Measurements from ENCODE around the gene PACSIN3. TPM values are rescaled to one million over a fixed set of nuclear protein-coding genes. Genes with fewer than 3 reads are reported as not detected.
A peak's percentile ranks its signal among the peaks of the same experiment; 100 is the strongest.

The PACSIN3 gene
- total RNA-seq: 100 to 1,000 TPM; 129 to 369 (median 205) TPM

DNA sequence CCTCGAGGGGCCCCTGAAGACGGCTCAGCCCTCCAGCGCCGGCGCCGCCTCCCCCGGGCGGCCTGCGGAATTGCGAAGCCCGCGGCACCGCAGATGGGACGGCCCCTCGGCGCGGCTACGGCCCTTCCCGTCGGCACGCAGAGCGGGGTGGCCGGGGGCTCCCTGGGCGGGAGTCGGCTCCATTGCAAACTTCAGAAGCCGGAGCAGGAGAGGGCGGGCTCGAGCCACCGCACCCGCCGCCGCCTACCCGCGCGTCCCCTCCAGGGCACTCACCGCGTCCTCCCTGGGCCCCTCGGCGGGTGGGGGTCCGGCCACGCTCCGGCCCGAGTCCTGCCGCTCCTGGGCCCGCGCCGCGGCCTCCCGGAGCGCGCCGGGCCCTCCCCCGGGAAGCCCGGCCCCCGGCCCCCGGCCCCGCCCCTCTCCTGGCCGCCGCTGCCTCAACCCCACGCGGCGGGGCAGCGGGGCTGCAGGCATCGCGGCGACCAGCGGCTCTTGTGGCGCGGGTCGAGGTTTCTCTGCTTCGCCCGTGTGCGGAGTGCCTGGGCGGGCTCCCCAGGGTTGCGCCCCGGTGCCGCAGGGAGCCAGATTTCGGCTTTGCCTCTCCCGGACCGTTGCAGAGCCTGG is at the start of gene PACSIN3:
Gene PACSIN3, minus strand, starts transcription at position 359 of the 624 bp plus-strand sequence. CDS start 3,707 bp downstream, outside the sequence.
- Histone ChIP-seq H3K4me3 (peak within 1 kb of the TSS; percentile 68 to 91 (median 84)), H3K4me1 (peaks cover 46 to 64% of the 10 kb centered on the region in 2 donors), H3K27ac (peak within 1 kb of the TSS; percentile 97 to 99 (median 98)), H3K36me3 (no peaks in the 10 kb centered on the region), H3K27me3 (no peaks in the 10 kb centered on the region), H3K9me3 (no peaks in the 10 kb centered on the region)
- intact Hi-C loops (cut with DNase I; ENCODE audit: low total_unique reads): loop anchor here (2.0 to 10.0 kb wide), 5 partner anchors 63 to 821 kb away; partner anchors contain the start of genes ACP2, CELF1, FNBP4 and RAPSN
- peak; percentile 28 to 43 for ATAC-seq
- peak in 1 of 2 donors; percentile 65 for DNase-seq
- in situ Hi-C loops (cut with MboI; ENCODE audit: low sequenced_read_pairs in 4 of 4): loop anchor here in 1 of 4 donors (10.0 kb wide), 1 partner anchor 169 kb away; the partner anchor contains the start of gene MYBPC3
- TF ChIP-seq POLR2A (IDR thresholded peaks at IDR 0.05): peak in 1 of 2 donors; percentile 59
- TF ChIP-seq, protein P1, sequence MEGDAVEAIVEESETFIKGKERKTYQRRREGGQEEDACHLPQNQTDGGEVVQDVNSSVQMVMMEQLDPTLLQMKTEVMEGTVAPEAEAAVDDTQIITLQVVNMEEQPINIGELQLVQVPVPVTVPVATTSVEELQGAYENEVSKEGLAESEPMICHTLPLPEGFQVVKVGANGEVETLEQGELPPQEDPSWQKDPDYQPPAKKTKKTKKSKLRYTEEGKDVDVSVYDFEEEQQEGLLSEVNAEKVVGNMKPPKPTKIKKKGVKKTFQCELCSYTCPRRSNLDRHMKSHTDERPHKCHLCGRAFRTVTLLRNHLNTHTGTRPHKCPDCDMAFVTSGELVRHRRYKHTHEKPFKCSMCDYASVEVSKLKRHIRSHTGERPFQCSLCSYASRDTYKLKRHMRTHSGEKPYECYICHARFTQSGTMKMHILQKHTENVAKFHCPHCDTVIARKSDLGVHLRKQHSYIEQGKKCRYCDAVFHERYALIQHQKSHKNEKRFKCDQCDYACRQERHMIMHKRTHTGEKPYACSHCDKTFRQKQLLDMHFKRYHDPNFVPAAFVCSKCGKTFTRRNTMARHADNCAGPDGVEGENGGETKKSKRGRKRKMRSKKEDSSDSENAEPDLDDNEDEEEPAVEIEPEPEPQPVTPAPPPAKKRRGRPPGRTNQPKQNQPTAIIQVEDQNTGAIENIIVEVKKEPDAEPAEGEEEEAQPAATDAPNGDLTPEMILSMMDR (IDR thresholded peaks at IDR 0.05 in 4 of 5, conservative IDR thresholded peaks at IDR 0.05 in 1 of 5): peak in 3 of 5 experiments; percentile 13 to 34 (median 28)

DNA sequence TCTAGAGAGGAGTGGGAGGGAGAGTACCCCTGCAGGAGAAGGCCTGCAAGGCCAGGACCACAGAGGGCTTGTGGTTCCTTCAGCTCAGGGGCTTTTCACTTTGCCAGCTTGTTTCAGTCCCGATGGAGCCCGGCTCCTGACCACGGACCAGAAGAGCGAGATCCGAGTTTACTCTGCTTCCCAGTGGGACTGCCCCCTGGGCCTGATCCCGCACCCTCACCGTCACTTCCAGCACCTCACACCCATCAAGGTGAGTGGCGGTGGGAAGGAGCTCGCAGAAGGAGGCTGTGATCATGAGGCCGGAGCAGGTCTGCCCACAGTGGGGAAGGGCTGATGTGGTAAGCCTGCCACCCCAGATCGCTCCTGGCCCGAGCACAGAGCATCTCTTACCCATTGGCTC is 48.9 kb upstream of the PACSIN3 start:
- Histone ChIP-seq H3K4me3 (no peak overlapping the region), H3K36me3 (peaks cover 0 to 23% of the 10 kb centered on the region in 2 donors), H3K4me1 (peaks cover 0 to 4% of the 10 kb centered on the region in 2 donors), H3K27ac (peak overlapping the region in 1 of 4 donors; percentile 48), H3K27me3 (no peaks in the 10 kb centered on the region), H3K9me3 (no peaks in the 10 kb centered on the region)
- in situ Hi-C loops (cut with MboI; ENCODE audit: low sequenced_read_pairs in 4 of 4): loop anchor here in 2 of 4 donors (25.0 kb wide), 1 partner anchor 127 kb away; the partner anchor contains the start of gene MYBPC3 (in 2 of the 2)
- ATAC-seq: no peak
- no peak for DNase-seq
- intact Hi-C loops (cut with DNase I; ENCODE audit: low total_unique reads): no loop called here
- no peak for TF ChIP-seq POLR2A (IDR thresholded peaks at IDR 0.05)

DNA sequence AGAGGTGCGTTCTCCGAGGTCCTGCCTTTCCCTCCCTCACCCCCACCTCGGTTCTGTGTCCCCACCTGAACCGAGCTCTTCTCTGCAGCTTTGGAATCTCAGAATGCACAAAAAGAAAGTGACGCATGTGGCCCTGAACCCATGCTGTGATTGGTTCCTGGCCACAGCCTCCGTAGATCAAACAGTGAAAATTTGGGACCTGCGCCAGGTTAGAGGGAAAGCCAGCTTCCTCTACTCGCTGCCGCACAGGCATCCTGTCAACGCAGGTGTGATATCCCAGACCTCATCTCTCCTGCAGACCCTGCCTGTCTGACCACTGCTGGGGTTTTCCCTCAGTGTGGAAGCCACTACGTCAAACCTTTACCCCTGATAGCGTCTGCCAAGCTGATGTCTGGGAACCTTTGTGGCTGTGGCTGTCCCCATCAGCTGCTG is 48.5 kb upstream of the PACSIN3 start:
- H3K4me1 ChIP-seq: peaks cover 0 to 4% of the 10 kb centered on the region in 2 donors
- DNase-seq: no peak
- no peaks in the 10 kb centered on the region for H3K27me3 ChIP-seq
- peaks cover 0 to 18% of the 10 kb centered on the region in 2 donors for H3K36me3 ChIP-seq
- no peak for ATAC-seq
- no peak for TF ChIP-seq POLR2A (IDR thresholded peaks at IDR 0.05)
- TF ChIP-seq, protein P1 (IDR thresholded peaks at IDR 0.05 in 4 of 5, conservative IDR thresholded peaks at IDR 0.05 in 1 of 5): no peak
- no peaks in the 10 kb centered on the region for H3K9me3 ChIP-seq
- in situ Hi-C loops (cut with MboI; ENCODE audit: low sequenced_read_pairs in 4 of 4) (loop anchor here in 2 of 4 donors (25.0 kb wide), 1 partner anchor 128 kb away; the partner anchor contains the start of gene MYBPC3 (in 2 of the 2)), intact Hi-C loops (cut with DNase I; ENCODE audit: low total_unique reads) (no loop called here)
- no peak overlapping the region for H3K4me3 ChIP-seq
- peak overlapping the region in 1 of 4 donors; percentile 48 for H3K27ac ChIP-seq

DNA sequence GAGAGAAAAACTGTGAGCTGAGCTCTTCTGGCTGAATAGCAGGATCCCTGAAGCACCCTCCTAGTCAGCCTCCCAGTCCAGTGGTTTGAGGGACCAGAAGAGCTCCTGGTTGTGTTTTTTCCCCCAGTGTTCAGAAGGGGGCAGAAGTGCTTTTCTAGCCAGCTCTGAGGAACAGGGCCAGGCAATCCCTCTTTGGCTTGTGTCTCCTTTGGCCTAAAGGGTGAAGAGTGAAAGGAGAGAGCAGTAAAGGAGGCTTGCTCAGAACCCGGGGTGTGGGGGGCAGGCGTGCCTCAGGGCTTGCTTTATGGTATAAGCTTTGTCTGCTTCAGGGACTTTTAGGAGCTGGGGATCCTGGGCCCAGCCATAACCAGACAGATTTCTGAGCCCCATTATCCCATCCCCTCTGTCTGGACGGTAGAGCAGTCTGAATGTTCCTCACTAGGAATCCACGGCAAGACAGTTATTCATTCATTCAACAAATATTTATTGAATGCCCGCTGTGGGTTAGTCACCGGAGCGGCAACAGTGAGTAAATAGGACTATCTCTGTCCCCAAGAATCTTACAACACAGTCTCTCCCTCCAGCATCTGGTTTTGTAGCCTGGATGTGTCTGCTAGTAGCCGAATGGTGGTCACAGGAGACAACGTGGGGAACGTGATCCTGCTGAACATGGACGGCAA is 47.9 kb upstream of the PACSIN3 start:
- no peak overlapping the region for H3K4me3 ChIP-seq
- intact Hi-C loops (cut with DNase I; ENCODE audit: low total_unique reads): no loop called here

More for the DNA sequence above, 47.9 kb upstream of the PACSIN3 start:
- Histone ChIP-seq H3K9me3 (no peaks in the 10 kb centered on the region), H3K27me3 (no peaks in the 10 kb centered on the region), H3K27ac (peak overlapping the region in 2 of 4 donors; percentile 23 to 48), H3K4me1 (peaks cover 0 to 4% of the 10 kb centered on the region in 2 donors), H3K36me3 (peaks cover 0 to 13% of the 10 kb centered on the region in 2 donors)
- no peak for TF ChIP-seq POLR2A (IDR thresholded peaks at IDR 0.05)
- TF ChIP-seq, protein P1 (IDR thresholded peaks at IDR 0.05 in 4 of 5, conservative IDR thresholded peaks at IDR 0.05 in 1 of 5): peak in 3 of 5 experiments; percentile 14 to 28 (median 19)
- peak in 1 of 2 donors; percentile 34 for DNase-seq
- ATAC-seq: peak; percentile 50 to 63
- in situ Hi-C loops (cut with MboI; ENCODE audit: low sequenced_read_pairs in 4 of 4): loop anchor here in 2 of 4 donors (25.0 kb wide), 1 partner anchor 128 kb away; the partner anchor contains the start of gene MYBPC3 (in 2 of the 2)
